ENCODE measurements around the gene PTPRM. TPM values are rescaled to one million over a fixed set of nuclear protein-coding genes. Genes with fewer than 3 reads are reported as not detected.
A peak's percentile ranks its signal among the peaks of the same experiment; 100 is the strongest.

Gene PTPRM
- total and polyA plus RNA-seq, 2 experiments from 2014 or later: 30.9 to 62.8 TPM

GRCh38 chr18:7596147-7596546 is 29.0 kb downstream of the PTPRM start:
- H3K9ac ChIP-seq: no peak overlapping the region
- in situ Hi-C loops (cut with MboI): no loop called here
- H4K20me1 ChIP-seq (ENCODE audit: insufficient read depth): no peaks in the 10 kb centered on the region
- no peak overlapping the region for H3K4me3 ChIP-seq
- 93 to 94% methylated on average over 4 of the region's 4 CpGs for WGBS, 2 experiments (ENCODE audit: low coverage in 1 of 2, low lambda C conversion rate in 2 of 2, missing lambda C conversion rate in 2 of 2)
- H3F3A ChIP-seq (ENCODE audit: insufficient read depth): peaks cover 17% of the 10 kb centered on the region
- H3K4me1 ChIP-seq (ENCODE audit: insufficient read depth): peaks cover 15% of the 10 kb centered on the region
- H3K36me3 ChIP-seq (ENCODE audit: low read depth): no peaks in the 10 kb centered on the region
- H3K9me2 ChIP-seq (ENCODE audit: insufficient read depth): no peaks in the 10 kb centered on the region
- H3K27me3 ChIP-seq (replicated peaks; ENCODE audit: insufficient read depth): no peaks in the 10 kb centered on the region
- TF ChIP-seq EZH2 (IDR thresholded peaks at IDR 0.05; ENCODE audit: insufficient read depth, poor library complexity, severe bottlenecking): no peak
- no peak for TF ChIP-seq EZH2phosphoT487 (IDR thresholded peaks at IDR 0.05; ENCODE audit: insufficient read depth, low read depth)
- no peak overlapping the region for H3K27ac ChIP-seq
- H2AFZ ChIP-seq: no peak overlapping the region
- peak; percentile 50 for DNase-seq
- H3K9me3 ChIP-seq (ENCODE audit: low read depth): no peaks in the 10 kb centered on the region
- H3K4me2 ChIP-seq (ENCODE audit: unreplicated experiment): no peak overlapping the region
- H3K79me2 ChIP-seq (ENCODE audit: insufficient read depth): peaks cover 76% of the 10 kb centered on the region

DNA sequence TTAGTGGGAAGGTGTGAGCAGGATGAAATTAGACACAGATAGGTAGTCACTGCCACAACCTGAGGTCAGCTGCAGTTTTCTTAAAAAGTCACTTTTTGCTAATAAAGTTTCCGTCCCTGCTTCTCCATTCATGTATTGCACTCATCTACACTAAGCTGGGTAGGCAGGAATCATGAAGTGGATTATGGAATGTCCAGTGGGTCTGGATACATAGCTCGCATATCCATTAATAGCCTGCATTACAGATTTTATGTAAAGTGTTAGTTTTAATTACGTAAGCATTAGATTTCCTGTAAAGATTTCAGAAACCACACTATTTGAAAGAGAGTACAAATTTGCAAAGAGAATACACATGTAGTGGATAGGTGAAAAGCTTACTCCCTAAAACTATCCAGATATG is 30.4 kb downstream of the PTPRM start:
- peaks cover 14% of the 10 kb centered on the region for H3F3A ChIP-seq (ENCODE audit: insufficient read depth)
- H3K27ac ChIP-seq: no peak overlapping the region
- DNase-seq: no peak
- no peak overlapping the region for H3K4me2 ChIP-seq (ENCODE audit: unreplicated experiment)
- no peaks in the 10 kb centered on the region for H3K27me3 ChIP-seq (replicated peaks; ENCODE audit: insufficient read depth)
- H3K4me3 ChIP-seq: no peak overlapping the region
- WGBS, 2 experiments (ENCODE audit: low coverage in 1 of 2, low lambda C conversion rate in 2 of 2, missing lambda C conversion rate in 2 of 2): 97 to 100% methylated on average over 3 of the region's 3 CpGs
- peaks cover 75% of the 10 kb centered on the region for H3K79me2 ChIP-seq (ENCODE audit: insufficient read depth)
- no peaks in the 10 kb centered on the region for H4K20me1 ChIP-seq (ENCODE audit: insufficient read depth)
- H3K36me3 ChIP-seq (ENCODE audit: low read depth): no peaks in the 10 kb centered on the region
- no peak overlapping the region for H3K9ac ChIP-seq
- no peaks in the 10 kb centered on the region for H3K9me2 ChIP-seq (ENCODE audit: insufficient read depth)
- H3K4me1 ChIP-seq (ENCODE audit: insufficient read depth): peaks cover 16% of the 10 kb centered on the region
- no peaks in the 10 kb centered on the region for H3K9me3 ChIP-seq (ENCODE audit: low read depth)
- TF ChIP-seq EZH2 (IDR thresholded peaks at IDR 0.05; ENCODE audit: insufficient read depth, poor library complexity, severe bottlenecking): no peak
- no peak for TF ChIP-seq EZH2phosphoT487 (IDR thresholded peaks at IDR 0.05; ENCODE audit: insufficient read depth, low read depth)
- H2AFZ ChIP-seq: no peak overlapping the region
- in situ Hi-C loops (cut with MboI): no loop called here

DNA sequence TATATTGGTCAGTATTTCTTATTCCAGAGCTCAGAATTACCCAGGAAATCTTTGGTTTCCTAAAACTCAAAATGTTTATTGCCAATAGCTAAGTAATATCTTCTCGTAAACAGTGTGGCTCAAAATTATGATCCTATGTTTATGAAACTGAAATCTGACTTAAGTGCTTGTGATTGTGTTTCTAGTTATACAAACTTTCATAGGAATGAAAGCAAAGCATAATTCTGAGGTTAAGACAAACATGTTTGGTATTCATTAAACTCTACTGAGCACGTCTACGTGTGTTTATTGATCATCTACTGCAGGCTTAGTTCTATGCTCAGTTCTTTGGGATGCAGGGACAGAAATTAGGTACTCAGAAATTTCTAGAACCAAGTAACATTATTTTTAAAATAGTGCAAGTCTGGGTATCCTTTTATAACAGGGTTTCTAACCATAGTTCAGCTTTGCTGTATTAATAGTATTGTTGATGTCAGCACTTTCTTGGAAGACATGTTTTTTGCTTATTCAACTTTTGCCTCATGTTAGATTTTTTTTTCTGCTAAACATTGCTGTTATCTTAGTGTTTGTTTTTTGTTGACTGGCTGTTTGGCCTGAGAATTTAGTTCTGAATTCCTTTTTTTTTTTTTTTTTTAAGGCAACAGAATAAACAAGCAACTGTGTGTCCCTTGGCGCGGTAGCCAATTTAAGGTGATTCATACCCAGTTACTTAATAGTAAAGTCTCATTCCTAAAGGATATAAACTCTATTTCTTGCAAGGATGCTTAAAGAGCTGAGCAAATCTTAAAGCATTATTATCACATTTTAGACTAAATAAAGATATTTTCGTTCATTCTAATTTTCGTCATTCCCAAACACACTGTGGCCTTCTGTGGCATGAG is 31.3 kb downstream of the PTPRM start:
- Histone ChIP-seq H3K27me3 (replicated peaks; ENCODE audit: insufficient read depth) (no peaks in the 10 kb centered on the region), H3K27ac (no peak overlapping the region), H3F3A (ENCODE audit: insufficient read depth) (peaks cover 14% of the 10 kb centered on the region), H3K9me3 (ENCODE audit: low read depth) (no peaks in the 10 kb centered on the region), H3K9me2 (ENCODE audit: insufficient read depth) (no peaks in the 10 kb centered on the region), H3K36me3 (ENCODE audit: low read depth) (no peaks in the 10 kb centered on the region), H3K79me2 (ENCODE audit: insufficient read depth) (peaks cover 73% of the 10 kb centered on the region), H3K4me1 (ENCODE audit: insufficient read depth) (peaks cover 16% of the 10 kb centered on the region), H4K20me1 (ENCODE audit: insufficient read depth) (no peaks in the 10 kb centered on the region), H3K9ac (no peak overlapping the region), H3K4me3 (no peak overlapping the region), H3K4me2 (ENCODE audit: unreplicated experiment) (no peak overlapping the region), H2AFZ (no peak overlapping the region)
- WGBS, 2 experiments (ENCODE audit: low coverage in 1 of 2, low lambda C conversion rate in 2 of 2, missing lambda C conversion rate in 2 of 2): 94% methylated on average over 7 of the region's 7 CpGs
- no peak for TF ChIP-seq EZH2phosphoT487 (IDR thresholded peaks at IDR 0.05; ENCODE audit: insufficient read depth, low read depth)
- no peak for TF ChIP-seq EZH2 (IDR thresholded peaks at IDR 0.05; ENCODE audit: insufficient read depth, poor library complexity, severe bottlenecking)
- peak; percentile 65 for DNase-seq
- in situ Hi-C loops (cut with MboI): no loop called here

DNA sequence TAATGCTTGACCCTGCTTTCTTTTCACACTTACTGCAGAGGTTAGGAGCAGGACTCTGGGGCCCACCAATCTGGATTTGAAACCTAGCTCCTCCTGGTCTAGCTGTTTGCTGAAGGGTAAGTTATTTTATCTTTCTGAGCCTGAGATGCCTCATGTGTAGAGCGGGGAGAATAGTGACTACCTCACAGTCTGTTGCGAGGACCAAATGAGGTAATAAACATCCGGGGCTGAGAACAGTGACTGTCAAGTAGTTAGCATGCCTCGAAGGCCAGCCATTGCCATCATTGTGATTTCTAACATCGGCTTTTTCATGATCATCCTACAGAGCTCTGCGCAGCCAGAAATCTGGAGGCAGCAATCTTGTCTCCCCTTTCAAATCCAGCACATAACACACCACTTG is 32.9 kb downstream of the PTPRM start:
- Histone ChIP-seq H4K20me1 (ENCODE audit: insufficient read depth) (no peaks in the 10 kb centered on the region), H3K79me2 (ENCODE audit: insufficient read depth) (peaks cover 73% of the 10 kb centered on the region)
- in situ Hi-C loops (cut with MboI): no loop called here

More for the DNA sequence above, 32.9 kb downstream of the PTPRM start:
- H3K9me2 ChIP-seq (ENCODE audit: insufficient read depth): no peaks in the 10 kb centered on the region
- WGBS, 2 experiments (ENCODE audit: low coverage in 1 of 2, low lambda C conversion rate in 2 of 2, missing lambda C conversion rate in 2 of 2): 95 to 99% methylated on average over 6 of the region's 6 CpGs
- H3K4me3 ChIP-seq: no peak overlapping the region
- DNase-seq: no peak
- H2AFZ ChIP-seq: no peak overlapping the region
- peaks cover 14% of the 10 kb centered on the region for H3F3A ChIP-seq (ENCODE audit: insufficient read depth)
- no peaks in the 10 kb centered on the region for H3K27me3 ChIP-seq (replicated peaks; ENCODE audit: insufficient read depth)
- H3K36me3 ChIP-seq (ENCODE audit: low read depth): no peaks in the 10 kb centered on the region
- no peak overlapping the region for H3K4me2 ChIP-seq (ENCODE audit: unreplicated experiment)
- H3K4me1 ChIP-seq (ENCODE audit: insufficient read depth): peaks cover 16% of the 10 kb centered on the region
- H3K9ac ChIP-seq: no peak overlapping the region
- H3K9me3 ChIP-seq (ENCODE audit: low read depth): no peaks in the 10 kb centered on the region
- no peak overlapping the region for H3K27ac ChIP-seq
- no peak for TF ChIP-seq EZH2phosphoT487 (IDR thresholded peaks at IDR 0.05; ENCODE audit: insufficient read depth, low read depth)
